ENCODE data around the gene PHACTR1.

The PHACTR1 gene

DNA sequence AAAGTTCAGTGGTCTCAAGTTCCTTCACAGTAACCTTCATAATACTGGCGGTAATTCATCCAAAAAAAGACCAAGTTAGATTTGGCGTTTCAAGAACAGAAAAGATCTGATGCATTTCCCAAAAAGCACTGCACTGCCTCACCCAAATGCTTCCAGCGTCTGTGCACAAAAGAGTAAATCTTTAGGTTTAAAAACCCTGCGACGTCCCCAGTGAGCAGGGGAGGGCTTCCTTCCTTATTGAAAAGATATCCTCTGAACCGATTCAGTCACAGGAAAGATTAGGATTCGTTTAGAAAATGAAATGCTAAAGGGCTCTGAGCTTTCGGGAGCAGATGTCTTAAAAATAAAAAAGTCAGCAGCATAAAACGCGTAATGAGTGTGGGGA is 611.1 kb downstream of the PHACTR1 start:
- H2BK12ac ChIP-seq (ENCODE audit: low read length), result no peak overlapping the region
- peaks cover 0 to 6% (median 0%) of the 10 kb centered on the region in 3 experiments for H3K27me3 ChIP-seq (ENCODE audit: control insufficient read depth in 3 of 3, insufficient read depth in 3 of 3, low read depth in 1 of 3, low read length in 3 of 3)
- H3K27ac ChIP-seq (replicated peaks; ENCODE audit: low read length), result peak overlapping the region; percentile 89
- H3K36me3 ChIP-seq (replicated peaks in 1 of 2; ENCODE audit: control insufficient read depth in 2 of 2, insufficient read depth in 2 of 2, low read length in 2 of 2), result peaks cover 5 to 37% of the 10 kb centered on the region in 2 donors
- H3K79me1 ChIP-seq (ENCODE audit: low read depth, low read length), result no peaks in the 10 kb centered on the region
- no peak overlapping the region for H3K23ac ChIP-seq (ENCODE audit: low read depth, low read length, poor library complexity)
- H3K4ac ChIP-seq (ENCODE audit: low read length), result no peak overlapping the region
- no peak overlapping the region for H3K14ac ChIP-seq (ENCODE audit: low read length)
- H3K9me3 ChIP-seq (replicated peaks in 1 of 2; ENCODE audit: control insufficient read depth in 2 of 2, insufficient read depth in 1 of 2, low read depth in 1 of 2, low read length in 2 of 2), result no peaks in the 10 kb centered on the region
- WGBS, 2 donors (ENCODE audit: extremely low coverage in 2 of 2, insufficient read length in 2 of 2, insufficient replicate concordance in 1 of 2), result no CpG with 5 or more reads among the region's 10 CpGs
- no peak overlapping the region for H2BK5ac ChIP-seq (ENCODE audit: low read length)
- H4K91ac ChIP-seq (ENCODE audit: low read depth, low read length, poor library complexity), result no peak overlapping the region
- peaks cover 2 to 4% of the 10 kb centered on the region in 2 donors for H3K4me1 ChIP-seq (ENCODE audit: control insufficient read depth in 2 of 2, insufficient read depth in 1 of 2, low read depth in 1 of 2, low read length in 2 of 2)
- no peak overlapping the region for H3K9ac ChIP-seq (ENCODE audit: low read depth, low read length, poor library complexity)
- DNase-seq (ENCODE audit: low spot score), result no peak
- no peak overlapping the region for H2AK5ac ChIP-seq (ENCODE audit: low read depth, low read length)
- H2BK120ac ChIP-seq (ENCODE audit: low read depth, low read length), result no peak overlapping the region
- no peak overlapping the region for H3K18ac ChIP-seq (ENCODE audit: low read length)
- peak overlapping the region; percentile 94 for H2AFZ ChIP-seq (ENCODE audit: low read length)
- H4K8ac ChIP-seq (ENCODE audit: low read depth, low read length), result no peak overlapping the region
- H3K4me3 ChIP-seq (ENCODE audit: low read length in 2 of 2), result peak overlapping the region; percentile 82 to 91
- H2BK15ac ChIP-seq (ENCODE audit: low read length), result no peak overlapping the region
- peak overlapping the region; percentile 70 for H3K4me2 ChIP-seq (ENCODE audit: insufficient read depth, low read length, poor library complexity, severe bottlenecking)

DNA sequence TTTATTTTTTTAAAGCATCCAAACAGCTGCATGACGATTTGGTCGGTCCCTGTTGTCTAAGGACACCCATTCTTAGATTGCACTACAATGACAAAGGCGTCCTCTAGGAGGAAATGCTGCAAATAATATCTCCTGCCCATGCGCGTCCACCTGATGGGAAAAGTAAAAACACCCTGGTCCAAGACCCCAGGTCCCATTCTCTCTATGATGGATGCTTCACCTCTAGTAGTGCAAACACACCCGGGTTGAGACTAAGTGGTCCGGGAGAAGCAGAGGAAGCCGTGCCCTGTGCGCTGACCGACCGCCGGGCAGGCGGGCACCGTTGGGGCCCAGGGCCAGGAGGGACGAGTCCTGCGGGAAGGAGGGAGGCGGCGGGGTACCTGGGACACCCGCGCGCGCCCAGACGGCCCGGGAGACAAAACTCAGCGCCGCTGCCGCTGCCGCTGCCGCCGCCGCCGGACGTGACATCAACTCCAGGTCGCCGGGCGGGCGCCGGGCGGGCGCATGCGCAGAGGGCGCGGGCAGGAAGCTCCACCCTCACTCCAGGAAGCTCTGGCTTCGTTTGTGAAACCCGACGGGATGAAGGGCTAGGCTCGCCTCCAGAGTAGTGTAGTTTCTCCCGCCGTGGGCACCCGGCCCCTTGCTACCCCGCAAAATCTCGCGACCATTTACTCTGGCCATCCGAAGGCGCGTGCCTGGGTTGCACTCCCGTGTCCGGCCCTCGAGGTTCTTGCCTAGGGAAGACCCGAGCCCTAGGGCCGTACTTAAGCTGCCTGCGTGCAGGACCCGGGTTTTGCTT is 611.7 kb downstream of the PHACTR1 start, which contains the start of gene TBC1D7:
Gene TBC1D7, minus strand, starts transcription at position 462 of the 799 bp plus-strand sequence. CDS start 1,639 bp downstream, outside the sequence.
- WGBS, 2 donors (ENCODE audit: extremely low coverage in 2 of 2, insufficient read length in 2 of 2, insufficient replicate concordance in 1 of 2), result no CpG with 5 or more reads among the region's 63 CpGs
- Histone ChIP-seq H3K9me3 (replicated peaks in 1 of 2; ENCODE audit: control insufficient read depth in 2 of 2, insufficient read depth in 1 of 2, low read depth in 1 of 2, low read length in 2 of 2) (no peaks in the 10 kb centered on the region), H4K8ac (ENCODE audit: low read depth, low read length) (no peak within 1 kb of the TSS), H2AK5ac (ENCODE audit: low read depth, low read length) (no peak within 1 kb of the TSS), H3K27ac (replicated peaks; ENCODE audit: low read length) (peak within 1 kb of the TSS; percentile 89), H3K18ac (ENCODE audit: low read length) (peak within 1 kb of the TSS; percentile 96), H3K27me3 (ENCODE audit: control insufficient read depth in 3 of 3, insufficient read depth in 3 of 3, low read depth in 1 of 3, low read length in 3 of 3) (peaks cover 0 to 10% (median 0%) of the 10 kb centered on the region in 3 experiments), H3K9ac (ENCODE audit: low read depth, low read length, poor library complexity) (peak within 1 kb of the TSS; percentile 89), H3K4ac (ENCODE audit: low read length) (no peak within 1 kb of the TSS), H2BK15ac (ENCODE audit: low read length) (no peak within 1 kb of the TSS), H2BK5ac (ENCODE audit: low read length) (no peak within 1 kb of the TSS), H2AFZ (ENCODE audit: low read length) (peak within 1 kb of the TSS; percentile 94), H3K4me3 (ENCODE audit: low read length in 2 of 2) (peak within 1 kb of the TSS; percentile 82 to 91), H3K4me1 (ENCODE audit: control insufficient read depth in 2 of 2, insufficient read depth in 1 of 2, low read depth in 1 of 2, low read length in 2 of 2) (peaks cover 2 to 4% of the 10 kb centered on the region in 2 donors), H2BK120ac (ENCODE audit: low read depth, low read length) (no peak within 1 kb of the TSS), H3K79me1 (ENCODE audit: low read depth, low read length) (no peaks in the 10 kb centered on the region), H3K23ac (ENCODE audit: low read depth, low read length, poor library complexity) (peak within 1 kb of the TSS; percentile 56), H2BK12ac (ENCODE audit: low read length) (no peak within 1 kb of the TSS), H3K14ac (ENCODE audit: low read length) (peak within 1 kb of the TSS; percentile 49), H4K91ac (ENCODE audit: low read depth, low read length, poor library complexity) (no peak within 1 kb of the TSS), H3K4me2 (ENCODE audit: insufficient read depth, low read length, poor library complexity, severe bottlenecking) (peak within 1 kb of the TSS; percentile 81), H3K36me3 (replicated peaks in 1 of 2; ENCODE audit: control insufficient read depth in 2 of 2, insufficient read depth in 2 of 2, low read length in 2 of 2) (peaks cover 5 to 33% of the 10 kb centered on the region in 2 donors)
- DNase-seq (ENCODE audit: low spot score), result peak; percentile 90

DNA sequence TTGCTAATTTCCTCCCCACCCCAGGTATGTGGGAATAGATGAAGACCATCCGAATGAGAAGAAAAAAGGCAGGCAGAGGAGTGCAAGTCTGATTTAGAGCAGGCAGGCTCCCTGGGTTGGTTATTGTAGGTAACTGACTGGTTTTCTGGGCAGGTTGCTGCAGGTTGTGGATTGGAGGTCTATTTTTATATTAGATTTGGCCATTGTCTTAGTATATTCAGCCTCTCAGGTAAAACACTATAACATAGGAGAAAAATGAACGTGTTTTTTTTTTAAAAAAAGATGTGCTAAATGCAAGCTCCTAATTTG is 612.3 kb downstream of the PHACTR1 start:
- Histone ChIP-seq H3K9me3 (replicated peaks in 1 of 2; ENCODE audit: control insufficient read depth in 2 of 2, insufficient read depth in 1 of 2, low read depth in 1 of 2, low read length in 2 of 2) (no peaks in the 10 kb centered on the region), H3K4me1 (ENCODE audit: control insufficient read depth in 2 of 2, insufficient read depth in 1 of 2, low read depth in 1 of 2, low read length in 2 of 2) (peaks cover 2 to 4% of the 10 kb centered on the region in 2 donors), H2BK15ac (ENCODE audit: low read length) (no peak overlapping the region), H2BK12ac (ENCODE audit: low read length) (no peak overlapping the region), H3K4me3 (ENCODE audit: low read length in 2 of 2) (peak overlapping the region; percentile 82 to 89), H4K8ac (ENCODE audit: low read depth, low read length) (no peak overlapping the region), H3K79me1 (ENCODE audit: low read depth, low read length) (no peaks in the 10 kb centered on the region), H3K4ac (ENCODE audit: low read length) (no peak overlapping the region), H3K14ac (ENCODE audit: low read length) (peak overlapping the region; percentile 49), H3K27me3 (ENCODE audit: control insufficient read depth in 3 of 3, insufficient read depth in 3 of 3, low read depth in 1 of 3, low read length in 3 of 3) (peaks cover 0 to 10% (median 0%) of the 10 kb centered on the region in 3 experiments), H2AK5ac (ENCODE audit: low read depth, low read length) (no peak overlapping the region), H2AFZ (ENCODE audit: low read length) (peak overlapping the region; percentile 94), H2BK5ac (ENCODE audit: low read length) (no peak overlapping the region), H3K23ac (ENCODE audit: low read depth, low read length, poor library complexity) (peak overlapping the region; percentile 56), H3K18ac (ENCODE audit: low read length) (peak overlapping the region; percentile 96), H3K4me2 (ENCODE audit: insufficient read depth, low read length, poor library complexity, severe bottlenecking) (peak overlapping the region; percentile 81), H3K36me3 (replicated peaks in 1 of 2; ENCODE audit: control insufficient read depth in 2 of 2, insufficient read depth in 2 of 2, low read length in 2 of 2) (peaks cover 3 to 27% of the 10 kb centered on the region in 2 donors), H3K9ac (ENCODE audit: low read depth, low read length, poor library complexity) (peak overlapping the region; percentile 89), H2BK120ac (ENCODE audit: low read depth, low read length) (no peak overlapping the region), H3K27ac (replicated peaks; ENCODE audit: low read length) (no peak overlapping the region), H4K91ac (ENCODE audit: low read depth, low read length, poor library complexity) (no peak overlapping the region)
- DNase-seq (ENCODE audit: low spot score), result no peak
- no CpG with 5 or more reads among the region's 2 CpGs for WGBS, 2 donors (ENCODE audit: extremely low coverage in 2 of 2, insufficient read length in 2 of 2, insufficient replicate concordance in 1 of 2)

DNA sequence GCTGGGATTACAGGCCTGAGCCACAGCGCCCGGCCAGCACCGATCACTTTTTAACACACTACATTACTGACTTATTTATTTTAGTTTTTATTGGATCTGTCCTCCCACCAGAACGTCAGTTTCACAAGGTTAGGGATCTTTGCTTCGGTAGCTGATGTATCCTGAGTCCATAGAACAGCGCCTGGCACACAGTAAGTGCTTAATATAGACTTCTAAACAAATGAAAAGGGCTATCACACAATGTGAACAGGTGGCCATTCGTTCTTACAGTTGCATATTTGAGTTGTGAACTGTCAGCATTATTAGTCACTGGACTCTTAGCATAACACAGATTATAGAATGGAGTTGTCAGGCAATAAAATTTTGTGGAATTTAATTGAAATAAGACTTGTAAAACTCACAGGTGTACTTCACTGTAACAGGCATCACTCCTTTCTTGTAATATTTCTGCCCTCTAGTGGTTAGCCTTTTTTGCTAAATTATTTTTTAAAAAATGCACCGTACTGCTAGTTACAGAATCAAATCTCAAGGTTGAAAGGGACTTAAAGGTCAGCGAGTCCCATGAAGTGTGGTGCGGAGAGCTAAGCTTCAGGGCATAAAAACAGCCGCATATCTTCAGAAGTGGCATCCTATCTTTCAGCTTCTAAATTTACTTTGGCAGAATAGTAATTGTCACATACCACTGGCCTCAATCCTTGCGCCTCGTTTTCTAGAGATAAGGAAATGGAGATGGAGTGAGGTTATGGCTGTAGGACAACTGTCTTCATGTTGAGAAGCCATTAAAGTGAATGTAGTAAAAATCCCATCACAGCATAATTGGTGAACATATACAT is 615.2 kb downstream of the PHACTR1 start:
- Histone ChIP-seq H2BK120ac (ENCODE audit: low read depth, low read length) (no peak overlapping the region), H2BK12ac (ENCODE audit: low read length) (no peak overlapping the region), H2BK15ac (ENCODE audit: low read length) (no peak overlapping the region), H2AK5ac (ENCODE audit: low read depth, low read length) (no peak overlapping the region), H3K27ac (replicated peaks; ENCODE audit: low read length) (no peak overlapping the region), H3K36me3 (replicated peaks in 1 of 2; ENCODE audit: control insufficient read depth in 2 of 2, insufficient read depth in 2 of 2, low read length in 2 of 2) (no peaks in the 10 kb centered on the region), H3K4me1 (ENCODE audit: control insufficient read depth in 2 of 2, insufficient read depth in 1 of 2, low read depth in 1 of 2, low read length in 2 of 2) (peaks cover 2 to 4% of the 10 kb centered on the region in 2 donors), H3K18ac (ENCODE audit: low read length) (no peak overlapping the region), H2BK5ac (ENCODE audit: low read length) (no peak overlapping the region), H3K27me3 (ENCODE audit: control insufficient read depth in 3 of 3, insufficient read depth in 3 of 3, low read depth in 1 of 3, low read length in 3 of 3) (peaks cover 0 to 10% (median 0%) of the 10 kb centered on the region in 3 experiments), H3K4ac (ENCODE audit: low read length) (no peak overlapping the region), H3K23ac (ENCODE audit: low read depth, low read length, poor library complexity) (no peak overlapping the region), H3K9me3 (replicated peaks in 1 of 2; ENCODE audit: control insufficient read depth in 2 of 2, insufficient read depth in 1 of 2, low read depth in 1 of 2, low read length in 2 of 2) (no peaks in the 10 kb centered on the region), H3K4me2 (ENCODE audit: insufficient read depth, low read length, poor library complexity, severe bottlenecking) (no peak overlapping the region), H4K8ac (ENCODE audit: low read depth, low read length) (no peak overlapping the region), H3K79me1 (ENCODE audit: low read depth, low read length) (no peaks in the 10 kb centered on the region), H3K9ac (ENCODE audit: low read depth, low read length, poor library complexity) (no peak overlapping the region), H4K91ac (ENCODE audit: low read depth, low read length, poor library complexity) (no peak overlapping the region), H3K14ac (ENCODE audit: low read length) (no peak overlapping the region), H2AFZ (ENCODE audit: low read length) (no peak overlapping the region), H3K4me3 (ENCODE audit: low read length in 2 of 2) (no peak overlapping the region)
- no peak for DNase-seq (ENCODE audit: low spot score)
- WGBS, 2 donors (ENCODE audit: extremely low coverage in 2 of 2, insufficient read length in 2 of 2, insufficient replicate concordance in 1 of 2), result no CpG with 5 or more reads among the region's 13 CpGs
